ENCODE measurements around the gene ARHGEF10L.

DNA sequence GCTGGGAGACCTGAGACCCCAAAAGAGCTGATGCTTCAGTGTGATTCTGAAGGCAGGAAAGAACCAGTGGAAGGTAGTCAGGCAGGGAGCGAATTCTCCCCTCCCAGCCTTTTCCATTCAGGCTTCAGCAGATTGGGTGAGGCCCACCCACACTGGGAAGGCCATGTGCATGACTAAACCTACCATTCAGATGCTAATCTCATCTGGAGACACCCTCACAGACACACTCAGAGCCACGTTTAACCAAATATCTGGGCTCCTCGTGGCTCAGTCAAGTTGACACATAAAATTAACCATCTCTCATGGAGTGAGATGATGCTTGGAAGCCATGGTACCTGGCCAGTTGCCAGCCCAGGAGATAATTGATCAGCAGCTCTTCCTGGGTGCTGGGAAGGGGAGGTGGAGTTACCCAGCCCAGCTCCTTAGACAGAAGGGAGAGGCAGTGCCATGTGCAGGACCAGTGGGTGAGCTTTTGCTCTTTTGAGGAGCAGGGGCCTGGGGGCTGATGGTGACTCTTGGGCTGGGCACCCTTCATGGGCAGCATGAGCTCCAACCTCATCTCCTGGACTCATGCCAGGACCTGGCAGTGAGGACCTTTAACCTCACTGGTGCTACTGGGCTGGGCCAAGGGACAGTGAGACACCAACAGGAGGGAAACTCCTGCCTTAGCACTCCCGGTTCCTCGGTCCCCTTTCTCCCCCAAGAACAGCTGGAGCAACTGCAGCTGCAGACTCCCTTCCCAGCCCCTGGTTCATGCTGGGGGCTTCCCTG is 126.6 kb downstream of the ARHGEF10L start:
- TF ChIP-seq, protein P1, sequence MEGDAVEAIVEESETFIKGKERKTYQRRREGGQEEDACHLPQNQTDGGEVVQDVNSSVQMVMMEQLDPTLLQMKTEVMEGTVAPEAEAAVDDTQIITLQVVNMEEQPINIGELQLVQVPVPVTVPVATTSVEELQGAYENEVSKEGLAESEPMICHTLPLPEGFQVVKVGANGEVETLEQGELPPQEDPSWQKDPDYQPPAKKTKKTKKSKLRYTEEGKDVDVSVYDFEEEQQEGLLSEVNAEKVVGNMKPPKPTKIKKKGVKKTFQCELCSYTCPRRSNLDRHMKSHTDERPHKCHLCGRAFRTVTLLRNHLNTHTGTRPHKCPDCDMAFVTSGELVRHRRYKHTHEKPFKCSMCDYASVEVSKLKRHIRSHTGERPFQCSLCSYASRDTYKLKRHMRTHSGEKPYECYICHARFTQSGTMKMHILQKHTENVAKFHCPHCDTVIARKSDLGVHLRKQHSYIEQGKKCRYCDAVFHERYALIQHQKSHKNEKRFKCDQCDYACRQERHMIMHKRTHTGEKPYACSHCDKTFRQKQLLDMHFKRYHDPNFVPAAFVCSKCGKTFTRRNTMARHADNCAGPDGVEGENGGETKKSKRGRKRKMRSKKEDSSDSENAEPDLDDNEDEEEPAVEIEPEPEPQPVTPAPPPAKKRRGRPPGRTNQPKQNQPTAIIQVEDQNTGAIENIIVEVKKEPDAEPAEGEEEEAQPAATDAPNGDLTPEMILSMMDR (conservative IDR thresholded peaks at IDR 0.05) = no peak
- no peak for TF ChIP-seq EZH2 (IDR thresholded peaks at IDR 0.05; ENCODE audit: low read depth)
